Erythroblast (primary cell): ENCODE data around the gene CINP.
"Not testable (repeated sequence)": the region's sequence is repeated elsewhere in the genome, so short reads cannot be mapped to it uniquely, and the experiment has no call there.

Source experiments
- DNase-seq, 2 experiments: peaks; one replicate each; lab custom pipeline; 2025; lab: John Stamatoyannopoulos, UW
- GATA1 ChIP-seq: IDR thresholded peaks from 2 replicates; pipeline ENCODE4 v1.6.1; 2011; ENCODE audit warnings: low read depth, mild to moderate bottlenecking, control low read depth, low read length, moderate library complexity
- POLR2A ChIP-seq: IDR thresholded peaks from 2 replicates; pipeline ENCODE4 v1.6.1; 2011; ENCODE audit warnings: mild to moderate bottlenecking, low read length

CINP gene

DNA sequence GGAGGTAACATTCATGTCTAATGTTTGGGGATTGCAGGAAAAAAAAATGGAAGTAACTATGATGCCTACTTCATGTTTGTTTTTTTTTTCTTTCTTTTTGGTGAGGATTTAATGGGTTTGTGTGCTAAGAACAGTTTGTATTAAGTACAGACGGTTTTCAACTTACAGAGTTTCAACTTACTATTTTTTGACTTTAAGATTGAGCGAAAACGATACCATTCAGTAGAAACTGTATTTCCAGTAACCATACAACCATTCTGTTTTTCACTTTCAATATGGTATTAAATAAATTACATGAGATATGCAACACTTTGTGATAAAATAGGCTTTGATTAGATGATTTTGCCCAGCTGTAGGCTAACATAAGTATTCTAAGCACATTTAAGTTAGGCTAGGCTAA, 10.4 kb upstream of the CINP start:
- no peak for DNase-seq

GRCh38 chr14:102371361-102371760, 8.7 kb upstream of the CINP start:
- DNase-seq, result no peak
- TF ChIP-seq GATA1, result no peak
- TF ChIP-seq POLR2A, result no peak

More for the DNA sequence above, 10.4 kb upstream of the CINP start:
- TF ChIP-seq POLR2A (no peak), GATA1 (no peak)

GRCh38 chr14:102370305-102370809, 7.7 kb upstream of the CINP start:
- TF ChIP-seq POLR2A (no peak), GATA1 (no peak)
- DNase-seq, result no peak

DNA sequence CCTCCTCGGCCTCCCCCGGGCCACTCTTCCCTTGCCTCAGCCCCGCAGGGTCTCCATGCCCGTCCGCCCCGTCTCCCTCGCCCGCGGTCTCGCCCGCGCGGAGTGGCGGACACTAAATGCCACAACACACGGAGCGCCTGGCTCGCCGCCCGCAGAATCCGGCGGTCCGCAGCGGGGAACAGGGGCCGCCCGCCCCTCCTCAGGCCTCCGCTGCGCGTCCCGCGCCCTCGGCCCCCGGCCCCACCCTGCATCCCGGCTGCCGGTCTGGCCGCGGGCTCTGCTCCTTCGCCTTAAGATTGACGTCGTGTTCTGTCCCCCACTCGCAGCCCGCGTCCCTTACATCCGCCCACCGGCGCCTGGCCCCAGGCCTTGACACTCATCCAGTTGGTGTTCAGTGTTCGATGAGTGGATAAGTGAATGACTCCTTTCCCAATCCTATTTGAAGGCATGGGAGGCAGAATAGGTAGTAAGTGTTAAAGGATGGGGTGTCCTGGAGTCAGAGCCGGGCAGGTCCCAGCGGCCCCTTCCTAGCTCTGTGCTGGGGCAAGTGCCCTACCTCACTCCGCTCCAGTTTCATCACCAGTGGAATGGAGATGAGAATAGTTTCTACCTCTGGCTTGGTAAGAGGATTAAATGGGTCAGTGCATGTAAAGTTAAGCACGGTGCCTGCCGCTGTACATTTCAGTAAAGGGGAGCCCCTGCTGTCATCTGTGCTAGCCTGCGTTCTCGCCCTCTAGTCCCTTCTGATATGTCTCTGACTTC, 673 bp upstream of the CINP start:
- DNase-seq, result peak; percentile 67 to 75
- TF ChIP-seq GATA1 (no peak), POLR2A (no peak)

DNA sequence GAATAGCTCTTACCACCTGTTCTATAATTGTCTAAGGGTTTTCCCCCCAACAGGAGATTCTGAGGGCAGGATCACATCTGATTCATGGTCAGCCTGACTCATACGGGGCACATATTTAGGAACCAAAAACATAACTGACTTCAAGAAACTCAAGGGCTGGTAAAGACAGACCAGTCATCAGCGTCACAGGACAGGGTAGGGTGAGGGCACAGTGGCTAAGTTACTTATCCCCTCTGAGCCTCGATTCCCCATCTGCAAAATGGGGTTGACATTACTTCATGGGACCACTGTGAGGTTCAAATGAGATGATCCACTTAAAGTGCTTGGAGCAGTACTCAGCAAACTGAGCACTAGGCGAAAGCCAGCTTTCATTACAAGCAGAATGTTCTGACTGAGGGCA, 606 bp downstream of the CINP start:
- no peak for TF ChIP-seq GATA1
- TF ChIP-seq POLR2A, result no peak
- DNase-seq, result peak; percentile 60 to 69

GRCh38 chr14:102360388-102360787, 2.3 kb downstream of the CINP start:
- TF ChIP-seq GATA1, result no peak
- TF ChIP-seq POLR2A, result no peak
- DNase-seq, result no peak

- no peak for TF ChIP-seq POLR2A
- no peak for TF ChIP-seq GATA1
- peak in 1 of 2 experiments; percentile 15 for DNase-seq
Observed at GRCh38 chr14:102359341-102359740, 3.3 kb downstream of the CINP start.

- no peak for TF ChIP-seq POLR2A
- no peak for TF ChIP-seq GATA1
- no peak for DNase-seq
Observed at GRCh38 chr14:102356280-102356679, 6.4 kb downstream of the CINP start.

GRCh38 chr14:102353126-102353619, 9.5 kb downstream of the CINP start:
- DNase-seq, result no peak
- TF ChIP-seq POLR2A, result no peak
- no peak for TF ChIP-seq GATA1

- no peak for DNase-seq
- TF ChIP-seq POLR2A (no peak), GATA1 (no peak)
Observed at GRCh38 chr14:102352213-102352612, 10.5 kb downstream of the CINP start.

DNA sequence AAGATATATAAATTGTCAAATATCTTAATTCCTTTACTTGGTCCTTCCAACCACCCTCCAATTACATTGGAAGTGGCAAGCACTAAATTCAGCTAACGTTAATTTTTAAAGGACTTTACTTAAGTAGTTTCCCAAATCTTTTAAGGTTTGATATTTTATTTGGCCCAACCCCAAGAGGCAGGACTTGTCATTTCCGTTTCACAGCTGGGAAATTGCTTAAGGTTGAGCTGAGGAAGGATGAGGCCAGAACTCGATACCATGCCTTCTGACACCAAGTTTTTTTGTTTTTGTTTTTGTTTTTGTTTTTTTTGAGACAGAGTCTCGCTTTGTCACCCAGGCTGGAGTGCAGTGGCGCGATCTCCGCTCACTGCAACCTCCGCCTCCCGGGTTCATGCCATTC, 11.1 kb downstream of the CINP start:
- not testable (repeated sequence) for DNase-seq

DNA sequence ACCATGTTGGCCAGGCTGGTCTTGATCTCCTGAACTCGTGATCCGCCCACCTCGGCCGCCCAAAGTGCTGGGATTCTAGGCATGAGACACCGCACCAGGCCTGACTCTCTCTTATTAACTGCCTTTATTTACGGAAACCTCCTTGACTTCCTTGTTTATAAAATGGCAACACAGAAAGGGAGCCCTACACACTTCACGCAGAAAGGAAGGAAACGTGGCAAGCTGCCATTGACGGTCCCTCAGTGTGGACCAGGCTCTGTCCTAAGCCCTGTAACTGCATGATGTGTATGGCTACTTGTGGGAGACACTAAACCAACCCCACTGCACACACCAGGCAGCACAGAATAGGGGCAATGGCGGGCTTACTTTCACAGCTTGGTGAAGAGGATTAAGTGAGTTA, 11.7 kb downstream of the CINP start:
- DNase-seq, result no peak

GRCh38 chr14:102348376-102348775, 14.3 kb downstream of the CINP start:
- DNase-seq, result no peak
- TF ChIP-seq POLR2A, result no peak
- no peak for TF ChIP-seq GATA1

More for the DNA sequence above, 11.7 kb downstream of the CINP start:
- TF ChIP-seq GATA1 (no peak), POLR2A (no peak)

DNA sequence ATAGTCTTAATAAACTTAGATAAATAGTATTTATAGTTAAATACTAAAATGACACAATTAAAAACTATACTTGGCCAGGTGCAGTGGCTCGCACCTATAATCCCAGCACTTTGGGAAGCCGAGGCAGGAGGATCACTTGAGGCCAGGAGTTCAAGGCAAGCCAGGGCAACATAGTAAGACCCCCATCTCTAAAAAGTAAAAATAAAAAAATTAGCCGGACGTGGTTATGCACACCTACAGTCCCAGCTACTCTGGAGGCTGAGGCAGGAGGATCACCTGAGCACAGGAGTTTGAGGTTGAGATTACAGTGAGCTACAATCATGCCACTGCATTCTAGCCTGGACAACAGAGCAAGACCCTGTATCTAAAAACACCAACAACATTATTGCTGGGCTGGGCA, 16.0 kb downstream of the CINP start:
- TF ChIP-seq GATA1 (no peak), POLR2A (no peak)
- DNase-seq, result no peak

DNA sequence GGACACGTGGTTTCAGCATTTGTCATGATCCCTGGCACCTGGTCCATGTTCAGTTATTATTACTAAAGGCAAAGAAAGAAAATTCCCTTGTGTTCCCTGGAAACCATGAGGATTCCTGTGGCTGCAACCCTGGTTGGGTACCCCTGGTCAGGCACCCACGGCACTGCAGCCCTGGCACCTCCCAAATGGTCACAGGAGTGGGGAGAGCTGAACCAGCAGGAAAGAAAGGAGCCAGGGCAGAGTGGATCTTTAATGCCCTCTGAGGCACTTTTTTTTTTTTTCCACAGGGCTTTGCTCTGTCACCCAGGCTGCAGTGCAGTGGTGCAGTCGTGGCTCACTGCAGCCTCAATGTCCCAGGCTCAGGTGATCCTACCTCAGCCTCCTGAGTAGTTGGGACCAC, 17.5 kb downstream of the CINP start:
- TF ChIP-seq GATA1, result no peak
- no peak for TF ChIP-seq POLR2A
- DNase-seq, result no peak
